Measurements from ENCODE around the gene NANOS3.

GRCh38 chr19:13929340-13929739 is 52.4 kb downstream of the NANOS3 start:
- TF ChIP-seq POLR2AphosphoS5 (IDR thresholded peaks at IDR 0.05; ENCODE audit: low read depth, low read length) (no peak), EZH2 (IDR thresholded peaks at IDR 0.05) (no peak), CEBPB (IDR thresholded peaks at IDR 0.05; ENCODE audit: low read depth) (no peak), POLR2A (IDR thresholded peaks at IDR 0.05; ENCODE audit: borderline replicate concordance, extremely low read depth, insufficient read depth, insufficient read length) (no peak), CTCF (IDR thresholded peaks at IDR 0.05 in 2 of 3, conservative IDR thresholded peaks at IDR 0.05 in 1 of 3; ENCODE audit: borderline replicate concordance in 1 of 3, insufficient read depth in 1 of 3, low read depth in 2 of 3, low read length in 2 of 3) (no peak), YY1 (IDR thresholded peaks at IDR 0.05; ENCODE audit: extremely low read depth, insufficient replicate concordance, low read depth, low read length) (no peak), ZBTB33 (IDR thresholded peaks at IDR 0.05; ENCODE audit: extremely low read depth, insufficient replicate concordance, low read length) (no peak), SP1 (IDR thresholded peaks at IDR 0.05; ENCODE audit: low read depth) (no peak), ELF1 (IDR thresholded peaks at IDR 0.05; ENCODE audit: borderline replicate concordance, low read depth) (no peak), EGR1 (IDR thresholded peaks at IDR 0.05; ENCODE audit: low read depth) (no peak), ZNF274 (IDR thresholded peaks at IDR 0.05; ENCODE audit: low read depth, low read length) (no peak)
- TF ChIP-seq, protein P1, sequence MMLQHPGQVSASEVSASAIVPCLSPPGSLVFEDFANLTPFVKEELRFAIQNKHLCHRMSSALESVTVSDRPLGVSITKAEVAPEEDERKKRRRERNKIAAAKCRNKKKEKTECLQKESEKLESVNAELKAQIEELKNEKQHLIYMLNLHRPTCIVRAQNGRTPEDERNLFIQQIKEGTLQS (IDR thresholded peaks at IDR 0.05) = no peak
- TF ChIP-seq, protein P2, sequence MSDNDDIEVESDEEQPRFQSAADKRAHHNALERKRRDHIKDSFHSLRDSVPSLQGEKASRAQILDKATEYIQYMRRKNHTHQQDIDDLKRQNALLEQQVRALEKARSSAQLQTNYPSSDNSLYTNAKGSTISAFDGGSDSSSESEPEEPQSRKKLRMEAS (IDR thresholded peaks at IDR 0.05) = no peak
- TF ChIP-seq, protein P3, sequence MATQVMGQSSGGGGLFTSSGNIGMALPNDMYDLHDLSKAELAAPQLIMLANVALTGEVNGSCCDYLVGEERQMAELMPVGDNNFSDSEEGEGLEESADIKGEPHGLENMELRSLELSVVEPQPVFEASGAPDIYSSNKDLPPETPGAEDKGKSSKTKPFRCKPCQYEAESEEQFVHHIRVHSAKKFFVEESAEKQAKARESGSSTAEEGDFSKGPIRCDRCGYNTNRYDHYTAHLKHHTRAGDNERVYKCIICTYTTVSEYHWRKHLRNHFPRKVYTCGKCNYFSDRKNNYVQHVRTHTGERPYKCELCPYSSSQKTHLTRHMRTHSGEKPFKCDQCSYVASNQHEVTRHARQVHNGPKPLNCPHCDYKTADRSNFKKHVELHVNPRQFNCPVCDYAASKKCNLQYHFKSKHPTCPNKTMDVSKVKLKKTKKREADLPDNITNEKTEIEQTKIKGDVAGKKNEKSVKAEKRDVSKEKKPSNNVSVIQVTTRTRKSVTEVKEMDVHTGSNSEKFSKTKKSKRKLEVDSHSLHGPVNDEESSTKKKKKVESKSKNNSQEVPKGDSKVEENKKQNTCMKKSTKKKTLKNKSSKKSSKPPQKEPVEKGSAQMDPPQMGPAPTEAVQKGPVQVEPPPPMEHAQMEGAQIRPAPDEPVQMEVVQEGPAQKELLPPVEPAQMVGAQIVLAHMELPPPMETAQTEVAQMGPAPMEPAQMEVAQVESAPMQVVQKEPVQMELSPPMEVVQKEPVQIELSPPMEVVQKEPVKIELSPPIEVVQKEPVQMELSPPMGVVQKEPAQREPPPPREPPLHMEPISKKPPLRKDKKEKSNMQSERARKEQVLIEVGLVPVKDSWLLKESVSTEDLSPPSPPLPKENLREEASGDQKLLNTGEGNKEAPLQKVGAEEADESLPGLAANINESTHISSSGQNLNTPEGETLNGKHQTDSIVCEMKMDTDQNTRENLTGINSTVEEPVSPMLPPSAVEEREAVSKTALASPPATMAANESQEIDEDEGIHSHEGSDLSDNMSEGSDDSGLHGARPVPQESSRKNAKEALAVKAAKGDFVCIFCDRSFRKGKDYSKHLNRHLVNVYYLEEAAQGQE (IDR thresholded peaks at IDR 0.05; ENCODE audit: low read depth) = no peak
